NCI-H2107 treated with DMSO at 0.1 percent for 48 hours (cell line): ENCODE data around the gene FBP2.
"Not testable (repeated sequence)": the region's sequence is repeated elsewhere in the genome, so short reads cannot be mapped to it uniquely, and the experiment has no call there.

ENCODE experiments used
- DNase-seq: peaks from one replicate; lab custom pipeline; 2025; ENCODE audit not compliant: unreplicated experiment; lab: John Stamatoyannopoulos, UW

The FBP2 gene

DNA sequence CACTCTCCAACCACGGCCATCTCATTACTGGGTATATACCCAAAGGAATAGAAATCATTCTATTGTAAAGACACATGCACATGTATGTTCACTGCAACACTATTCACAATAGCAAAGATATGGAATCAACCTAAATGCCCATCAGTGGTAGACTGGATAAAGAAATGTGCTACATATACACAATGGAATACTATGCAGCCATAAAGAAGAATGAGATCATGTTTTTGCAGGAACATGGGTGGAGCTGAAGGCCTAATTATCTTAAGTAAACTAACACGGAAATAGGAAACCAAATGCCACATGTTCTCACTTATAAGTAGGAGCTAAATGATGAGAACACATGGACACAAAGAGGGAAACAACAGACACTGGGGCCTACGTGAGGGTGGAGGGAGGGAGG lies 29.3 kb downstream of the FBP2 start:
- DNase-seq, result not testable (repeated sequence)

- DNase-seq, result no peak
Observed at GRCh38 chr9:94563548-94563947, 30.1 kb downstream of the FBP2 start.

- no peak for DNase-seq
Observed at GRCh38 chr9:94560237-94560636, 33.4 kb downstream of the FBP2 start.

DNA sequence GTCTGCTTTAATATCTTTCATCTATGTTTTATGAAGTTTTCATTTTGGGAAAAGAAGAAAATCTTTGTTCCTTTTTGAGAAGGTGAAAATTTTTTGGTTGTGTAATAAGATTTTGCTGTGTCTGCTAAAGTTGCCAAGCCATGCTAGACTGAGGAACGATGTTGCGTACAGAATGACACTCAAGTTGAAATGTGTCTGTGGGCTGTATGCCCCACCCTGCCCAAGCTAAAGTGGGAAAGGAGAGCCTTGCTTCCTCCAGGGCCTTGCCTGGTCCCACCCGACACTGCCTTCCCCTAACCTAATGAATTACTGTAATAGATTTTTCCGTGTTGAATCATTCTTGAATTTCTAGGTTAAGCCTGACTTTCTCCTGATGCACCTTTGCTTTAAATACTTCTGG lies 36.2 kb downstream of the FBP2 start:
- no peak for DNase-seq

DNA sequence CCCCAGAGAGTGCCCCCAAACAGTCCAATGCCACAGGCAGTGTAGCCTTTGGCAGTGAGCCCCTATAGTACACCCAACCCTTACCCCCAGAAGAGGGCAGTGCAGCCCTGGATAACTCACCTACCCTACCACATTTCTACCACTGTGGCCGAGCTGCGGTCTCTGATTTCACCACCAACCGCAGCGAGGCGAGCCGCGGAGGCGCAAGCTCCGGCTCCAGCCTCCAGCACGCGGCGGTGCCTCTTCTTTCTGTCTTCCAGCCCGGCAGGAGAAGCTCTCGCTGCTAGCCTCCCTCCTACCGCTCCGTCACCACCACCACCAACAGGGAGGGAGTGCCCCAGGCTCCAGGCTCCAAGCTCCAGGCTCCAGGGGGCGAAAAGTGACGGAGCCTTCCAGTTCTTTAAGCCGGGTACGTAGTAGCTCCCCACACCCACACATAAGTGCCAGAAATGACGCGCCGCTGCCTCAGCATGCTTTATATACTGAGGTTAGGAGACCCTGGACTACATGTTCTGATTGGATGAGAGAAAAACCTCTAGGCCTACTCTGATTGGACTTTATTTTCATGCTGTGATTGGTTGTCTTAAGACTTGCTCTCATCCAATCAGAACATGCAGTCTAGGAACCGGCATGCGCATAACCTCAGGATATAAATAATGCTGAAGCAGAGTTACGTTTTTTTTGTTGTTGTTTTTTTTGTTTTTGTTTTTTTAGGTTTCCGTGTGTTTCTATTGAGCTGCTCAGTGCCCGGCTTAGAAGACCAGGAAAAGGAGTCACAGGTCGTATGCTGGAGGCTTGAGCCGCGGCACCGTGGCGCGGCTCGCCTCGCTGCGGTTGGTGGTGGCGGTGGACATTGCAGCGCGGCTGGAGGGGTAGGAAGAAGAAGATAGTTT lies 38.9 kb downstream of the FBP2 start, which contains the start of gene PCAT7:
TSS of gene PCAT7 (plus strand) at position 645 of the 893 bp plus-strand sequence.
- DNase-seq, result peak; percentile 62

DNA sequence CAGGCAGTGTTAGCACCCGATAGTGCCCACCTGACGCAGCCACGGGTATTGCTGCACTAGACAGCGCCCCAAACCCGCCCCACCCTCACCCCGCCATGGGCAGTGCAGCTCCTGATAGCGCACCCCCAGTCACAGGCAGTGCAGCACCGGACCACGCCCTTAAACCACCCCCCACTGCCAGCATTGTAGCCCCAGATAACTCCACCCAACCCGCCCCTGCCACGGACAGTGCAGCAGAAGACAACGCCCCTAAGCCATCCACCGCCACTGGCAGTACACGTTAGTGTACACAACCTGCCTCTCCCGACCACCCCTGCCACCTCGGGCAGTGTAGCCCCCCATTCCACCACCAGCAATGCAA lies 39.6 kb downstream of the FBP2 start:
- no peak for DNase-seq

DNA sequence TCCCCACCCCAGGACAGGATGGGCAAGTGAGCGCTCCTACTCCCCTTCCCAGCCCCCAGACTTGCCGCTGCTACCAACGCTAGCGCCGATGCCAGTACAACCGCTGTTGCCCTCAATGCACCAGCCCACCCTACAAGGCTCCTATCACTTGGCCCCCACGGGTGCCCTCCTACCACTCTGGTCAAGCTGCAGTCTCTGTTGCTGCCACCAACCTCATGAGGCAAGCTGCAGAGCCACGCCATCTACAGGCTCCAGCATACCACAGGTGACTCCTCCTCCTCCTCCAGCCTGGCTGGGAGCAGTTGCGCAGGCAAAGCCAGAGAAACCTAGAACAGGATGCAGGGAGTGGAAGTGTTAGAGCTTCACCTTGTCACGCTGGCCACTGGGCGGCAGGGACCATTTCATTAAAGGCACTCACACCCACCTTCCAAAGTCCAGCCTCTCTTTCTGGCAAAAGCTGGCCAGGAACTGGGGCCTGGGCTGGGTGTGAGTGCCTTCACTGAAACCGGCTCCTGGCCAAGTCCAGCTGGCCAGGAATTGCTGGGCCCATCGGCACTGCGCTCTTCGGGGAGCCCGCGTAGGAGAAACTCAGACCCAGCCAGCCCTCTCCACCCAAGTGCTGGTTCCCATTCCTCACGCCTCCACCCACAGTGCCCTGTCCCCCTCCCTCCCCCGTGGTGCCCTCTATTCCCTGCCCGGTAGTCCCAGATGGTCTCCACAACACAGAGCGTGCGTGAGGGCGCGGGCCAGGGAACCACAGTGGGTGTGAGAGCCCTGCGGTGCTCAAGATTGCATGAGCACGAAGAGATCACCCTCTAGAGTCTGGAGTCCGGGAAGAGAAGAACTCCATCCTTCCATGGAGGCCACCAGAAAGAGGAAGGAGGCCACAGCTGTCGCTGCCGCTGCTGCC lies 40.3 kb downstream of the FBP2 start:
- peak; percentile 5 for DNase-seq

- no peak for DNase-seq
Observed at GRCh38 chr9:94545940-94546339, 47.7 kb downstream of the FBP2 start.

DNA sequence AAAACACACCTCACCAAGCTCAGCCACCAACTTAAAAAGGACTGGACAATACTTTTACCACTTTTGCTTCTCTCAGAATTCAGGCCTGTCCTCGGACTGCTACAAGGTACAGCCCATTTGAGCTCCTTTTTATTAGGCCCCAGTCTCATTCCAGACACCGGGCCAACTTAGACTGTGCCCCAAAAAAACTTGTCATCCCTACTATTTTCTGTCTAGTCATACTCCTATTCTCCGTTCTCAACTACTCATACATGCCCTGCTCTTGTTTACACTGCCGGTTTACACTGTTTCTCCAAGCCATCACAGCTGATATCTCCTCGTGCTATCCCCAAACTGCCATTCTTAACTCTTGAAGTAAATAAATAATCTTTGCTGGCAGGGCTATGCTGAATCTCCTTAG lies 49.3 kb downstream of the FBP2 start:
- DNase-seq, result not testable (repeated sequence)

- DNase-seq, result no peak
Observed at GRCh38 chr9:94538908-94539307, 54.7 kb downstream of the FBP2 start.

DNA sequence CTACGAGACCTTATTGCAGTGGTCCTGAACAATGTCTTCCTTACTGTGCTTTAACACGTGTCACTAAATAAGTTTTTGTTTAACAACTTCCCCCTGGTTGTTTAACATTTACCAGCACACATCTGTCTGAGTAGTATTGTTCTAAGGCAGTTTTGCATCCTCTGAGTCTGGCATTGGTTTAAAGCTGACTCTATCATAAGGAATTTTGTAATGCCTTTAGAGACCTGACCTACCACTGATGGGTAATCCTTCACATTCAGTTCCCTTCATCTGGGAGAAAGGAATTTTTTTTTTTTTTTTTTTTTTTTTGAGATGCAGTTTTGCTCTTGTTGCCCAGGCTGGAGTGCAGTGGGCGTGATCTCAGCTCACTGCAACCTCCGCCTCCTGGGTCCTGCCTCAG lies 58.7 kb downstream of the FBP2 start:
- no peak for DNase-seq

GRCh38 chr9:94533601-94534000 lies 60.0 kb downstream of the FBP2 start:
- no peak for DNase-seq

DNA sequence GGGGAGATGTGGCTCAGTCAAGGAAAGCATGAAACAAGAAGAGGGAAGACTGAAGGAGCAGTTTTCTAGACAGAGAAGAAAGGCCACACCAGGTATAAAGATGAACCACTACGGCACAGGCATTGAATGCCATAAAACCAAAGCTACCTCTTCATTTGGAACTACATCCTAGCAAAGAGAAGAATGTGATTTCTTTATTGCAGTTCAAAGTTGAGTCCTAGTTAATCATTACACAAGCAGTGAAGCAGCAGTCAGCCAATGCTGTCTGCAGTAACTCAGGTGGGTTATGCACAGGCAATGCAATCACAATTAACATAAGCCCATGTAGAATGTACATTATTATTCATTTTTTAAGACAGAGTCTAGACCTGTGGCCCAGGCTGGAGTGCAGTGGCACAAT lies 60.5 kb downstream of the FBP2 start:
- no peak for DNase-seq

DNA sequence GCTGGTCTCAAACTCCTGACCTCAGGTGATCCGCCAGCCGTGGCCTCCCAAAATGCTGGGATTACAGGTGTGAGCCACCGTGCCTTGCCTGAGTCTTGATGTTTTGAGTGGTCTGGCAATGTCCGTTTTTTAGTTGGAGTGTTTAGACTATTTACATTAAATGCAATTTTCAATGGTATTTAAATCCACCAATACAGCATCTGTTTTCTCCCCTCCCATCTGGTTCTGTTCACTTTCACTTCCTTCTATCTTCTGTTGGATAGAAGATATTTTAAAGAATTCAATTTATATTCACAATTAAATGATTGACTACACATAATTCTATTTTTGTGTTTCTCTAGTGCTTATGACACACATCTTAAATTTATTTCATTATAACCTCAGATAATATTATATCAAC lies 64.7 kb downstream of the FBP2 start:
- no peak for DNase-seq

DNA sequence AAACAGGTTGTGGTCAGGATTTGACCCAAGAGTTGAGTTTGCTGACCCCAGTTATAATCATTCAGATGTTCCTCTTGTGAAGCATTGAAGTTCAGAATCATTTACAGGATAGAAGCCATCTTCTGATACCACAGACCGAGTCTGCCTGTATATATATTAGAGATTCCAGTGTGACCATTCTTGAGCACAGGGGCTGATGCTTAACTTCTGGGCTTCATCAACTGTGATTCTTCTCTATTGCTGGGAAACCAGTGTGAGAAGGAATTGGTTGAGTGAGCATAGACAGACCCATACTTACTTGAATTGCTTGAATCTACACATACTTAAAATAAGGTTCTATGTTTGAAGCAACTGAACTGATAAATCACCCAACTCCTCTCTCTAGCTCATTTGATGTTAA lies 66.7 kb downstream of the FBP2 start:
- DNase-seq, result no peak

- no peak for DNase-seq
Observed at GRCh38 chr9:94526271-94526670, 67.4 kb downstream of the FBP2 start.

GRCh38 chr9:94525396-94526035 lies 68.1 kb downstream of the FBP2 start:
- DNase-seq, result no peak

DNA sequence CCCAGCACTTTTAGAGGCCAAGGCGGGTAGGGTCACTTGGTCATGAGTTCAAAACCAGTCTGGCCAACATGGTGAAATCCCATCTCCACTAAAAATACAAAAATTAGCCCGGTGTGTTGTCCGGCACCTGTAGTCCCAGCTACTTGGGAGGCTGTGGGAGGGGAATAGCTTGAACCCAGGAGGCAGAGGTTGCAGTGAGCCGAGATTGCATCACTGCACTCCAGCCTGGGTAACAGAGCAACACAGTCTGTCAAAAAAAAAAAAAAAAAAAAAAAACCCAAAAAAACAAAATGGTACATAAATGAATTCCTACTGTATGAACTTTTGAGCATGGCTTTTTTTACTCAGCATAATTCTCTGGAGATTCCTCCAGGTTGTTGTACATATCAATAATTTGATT lies 76.4 kb downstream of the FBP2 start:
- DNase-seq, result no peak

DNA sequence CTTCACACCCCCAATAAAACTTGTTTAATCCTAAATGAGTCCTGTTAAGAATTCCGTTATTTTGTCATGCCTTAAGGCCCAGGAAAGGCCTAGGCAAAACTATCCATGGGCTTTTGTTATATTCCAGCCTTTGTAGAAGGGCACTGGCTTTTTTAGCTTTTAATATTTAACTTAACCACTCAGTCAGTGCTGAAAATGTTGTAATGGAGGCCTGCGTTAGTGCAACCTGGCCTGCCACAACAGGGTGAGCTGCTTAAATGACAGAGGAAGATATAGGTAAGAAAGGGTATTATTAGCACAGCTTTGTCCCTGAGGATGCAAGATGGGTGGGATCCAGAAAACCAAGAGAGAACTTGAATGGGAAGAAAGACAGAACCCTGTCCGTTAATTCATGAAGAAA lies 78.9 kb downstream of the FBP2 start:
- no peak for DNase-seq

DNA sequence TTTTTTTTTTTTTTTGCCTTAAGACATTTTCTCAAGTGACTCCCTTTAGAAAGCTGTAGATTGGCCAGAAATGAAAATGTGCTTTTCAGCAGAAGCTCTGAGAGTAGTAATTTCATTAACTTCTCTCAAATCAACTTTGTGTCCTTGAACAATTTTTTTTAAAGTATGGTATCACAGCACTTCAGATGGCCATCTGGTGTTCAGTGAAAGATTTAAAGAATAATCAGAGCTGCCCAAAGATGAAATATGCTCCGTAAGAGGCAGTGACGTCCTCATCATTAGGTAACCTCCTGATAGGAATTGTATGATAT lies 81.7 kb downstream of the FBP2 start:
- no peak for DNase-seq

- no peak for DNase-seq
Observed at GRCh38 chr9:94511134-94511954, 82.3 kb downstream of the FBP2 start.
